Spleen (tissue), 11 donors: ENCODE results near the gene WNT2B. TPM values are rescaled to one million over a fixed set of nuclear protein-coding genes. Genes with fewer than 3 reads are reported as not detected.
A peak's percentile ranks its signal among the peaks of the same experiment; 100 is the strongest.

Experiments
- DNase-seq: peaks from one replicate; pipeline ENCODE4 v3.0.0-alpha.2; 2020
- H3K27ac ChIP-seq, 8 donors: fragments of 200-600 bp; sonication (generic) in 7 of 8; 1 replicate in 4 of 8; 2 replicates in 4 of 8; pipeline versions ENCODE4 v1.5.0 to v1.8.0; 2016 to 2021; ENCODE audit warnings: inconsistent platforms in 4 of 8, mild to moderate bottlenecking in 4 of 8, moderate library complexity in 1 of 8
- H3K27me3 ChIP-seq, 7 donors: fragments of 200-600 bp; sonication (generic) in 6 of 7; replicated peaks in 1 of 7; 1 replicate in 4 of 7; 2 replicates in 3 of 7; pipeline versions ENCODE4 v1.5.0 to v1.8.0; 2016 to 2021; ENCODE audit warnings: inconsistent platforms in 3 of 7, mild to moderate bottlenecking in 1 of 7
- H3K36me3 ChIP-seq, 6 donors: fragments of 200-600 bp; sonication (generic) in 5 of 6; 1 replicate in 4 of 6; 2 replicates in 2 of 6; pipeline versions ENCODE4 v1.5.0 to v1.8.0; 2016 to 2021; ENCODE audit warnings: inconsistent platforms in 2 of 6
- H3K4me1 ChIP-seq, 6 donors: fragments of 200-600 bp; sonication (generic) in 5 of 6; 1 replicate in 3 of 6; 2 replicates in 3 of 6; pipeline versions ENCODE4 v1.5.0 to v1.8.0; 2016 to 2021; ENCODE audit warnings: inconsistent platforms in 3 of 6
- H3K4me3 ChIP-seq, 8 donors: fragments of 200-600 bp; sonication (generic) in 7 of 8; 1 replicate in 4 of 8; 2 replicates in 4 of 8; pipeline versions ENCODE4 v1.5.0 to v1.8.0; 2016 to 2021; ENCODE audit warnings: inconsistent platforms in 4 of 8, mild to moderate bottlenecking in 4 of 8, moderate library complexity in 2 of 8
- H3K9me3 ChIP-seq, 8 donors: fragments of 200-600 bp; sonication (generic) in 7 of 8; 1 replicate in 4 of 8; 2 replicates in 4 of 8; pipeline versions ENCODE4 v1.5.0 to v1.8.0; 2016 to 2021; ENCODE audit warnings: inconsistent platforms in 4 of 8
- POLR2A ChIP-seq, 3 donors: fragments of 450-650 bp; IDR thresholded peaks; one replicate each; pipeline ENCODE4 v1.5.1; 2017; ENCODE audit warnings: antibody characterized with exemption in 3 of 3, mild to moderate bottlenecking in 1 of 3
- POLR2AphosphoS5 ChIP-seq, 3 donors: sonication (generic); formaldehyde crosslinking; IDR thresholded peaks; one replicate each; pipeline ENCODE4 v1.5.1; 2017; ENCODE audit warnings: antibody characterized with exemption in 3 of 3
- WGBS, 5 donors: extraction: QIAGEN DNeasy Blood & Tissue Kit in 3 of 5; methylation state at CpG; one replicate each; pipeline versions ENCODE4 v1.1.5 to v1.1.7; 2013 to 2018; 5-methylcytosine and 5-hydroxymethylcytosine counted together
- intact Hi-C: fragments of 100-400 bp; cut with DNase I; formaldehyde crosslinking; loops from one replicate; pipeline ENCODE4 v1.15.0; 2023; ENCODE audit warnings: low total_unique reads
- polyA plus RNA-seq, 3 donors: library from polyadenylated mRNA; stranded (reverse); fragments of 200-250 nt; gene quantifications; one replicate each; pipeline ENCODE4 v1.2.1, GENCODE V29; 2013
- total RNA-seq, 7 donors: library from RNA; depleted of rRNA in 3 of 7; stranded (reverse); fragments of >200 nt in 3 of 7; fragmentation: NEBNext Ultra II Directional in 4 of 7; extraction: Animal tissue kit (Norgen Biotek cat#: 25700) in 4 of 7; gene quantifications; one replicate each; pipeline versions ENCODE4 v1.1.0 to v1.2.1, GENCODE V29; 2016 to 2021
- TF ChIP-seq, protein P1 (sequence below), 11 experiments: fragments of 200-600 bp in 7 of 11; fragments of 450-650 bp in 4 of 11; sonication (generic) in 4 of 11; IDR thresholded peaks in 8 of 11; conservative IDR thresholded peaks in 3 of 11; 1 replicate in 7 of 11; 2 replicates in 4 of 11; pipeline versions ENCODE4 v1.4.0 to v1.8.0; 2016 to 2021; ENCODE audit warnings: antibody characterized with exemption in 11 of 11, inconsistent platforms in 4 of 11, mild to moderate bottlenecking in 1 of 11
- donor health status: healthy with polysubstance abuse.
- donor health status: DM: no; HTN: no; CAD: no; lungs with moderate emphysema.
- donor health status: DM: no; HTN: no; CAD: no.
- donor health status: Bipolar disorder and iron deficiency.
- donor health status: healthy.
- donor health status: DM: no; HTN: no; CAD: no.
- donor health status: DM: yes; HTN: yes; CAD: no.

WNT2B gene
- total and polyA plus RNA-seq, 10 donors: 0.36 to 5.8 (median 1.1) TPM

- Histone ChIP-seq H3K4me3 (no peak overlapping the region), H3K27me3 (no peaks in the 10 kb centered on the region), H3K9me3 (no peaks in the 10 kb centered on the region), H3K36me3 (peaks cover 0 to 72% (median 17%) of the 10 kb centered on the region in 6 donors), H3K4me1 (no peaks in the 10 kb centered on the region), H3K27ac (no peak overlapping the region)
- TF ChIP-seq POLR2AphosphoS5 (IDR thresholded peaks at IDR 0.05) (no peak), POLR2A (IDR thresholded peaks at IDR 0.05) (no peak)
- TF ChIP-seq, protein P1, sequence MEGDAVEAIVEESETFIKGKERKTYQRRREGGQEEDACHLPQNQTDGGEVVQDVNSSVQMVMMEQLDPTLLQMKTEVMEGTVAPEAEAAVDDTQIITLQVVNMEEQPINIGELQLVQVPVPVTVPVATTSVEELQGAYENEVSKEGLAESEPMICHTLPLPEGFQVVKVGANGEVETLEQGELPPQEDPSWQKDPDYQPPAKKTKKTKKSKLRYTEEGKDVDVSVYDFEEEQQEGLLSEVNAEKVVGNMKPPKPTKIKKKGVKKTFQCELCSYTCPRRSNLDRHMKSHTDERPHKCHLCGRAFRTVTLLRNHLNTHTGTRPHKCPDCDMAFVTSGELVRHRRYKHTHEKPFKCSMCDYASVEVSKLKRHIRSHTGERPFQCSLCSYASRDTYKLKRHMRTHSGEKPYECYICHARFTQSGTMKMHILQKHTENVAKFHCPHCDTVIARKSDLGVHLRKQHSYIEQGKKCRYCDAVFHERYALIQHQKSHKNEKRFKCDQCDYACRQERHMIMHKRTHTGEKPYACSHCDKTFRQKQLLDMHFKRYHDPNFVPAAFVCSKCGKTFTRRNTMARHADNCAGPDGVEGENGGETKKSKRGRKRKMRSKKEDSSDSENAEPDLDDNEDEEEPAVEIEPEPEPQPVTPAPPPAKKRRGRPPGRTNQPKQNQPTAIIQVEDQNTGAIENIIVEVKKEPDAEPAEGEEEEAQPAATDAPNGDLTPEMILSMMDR (IDR thresholded peaks at IDR 0.05 in 8 of 11, conservative IDR thresholded peaks at IDR 0.05 in 3 of 11): no peak
- 89 to 95% (median 91%) methylated on average over 9 of the region's 9 CpGs for WGBS, 5 donors
- no peak for DNase-seq
- intact Hi-C loops: no loop called here
These were observed 33.6 kb downstream of the WNT2B start for GRCh38 chr1:112542206-112542973.

DNA sequence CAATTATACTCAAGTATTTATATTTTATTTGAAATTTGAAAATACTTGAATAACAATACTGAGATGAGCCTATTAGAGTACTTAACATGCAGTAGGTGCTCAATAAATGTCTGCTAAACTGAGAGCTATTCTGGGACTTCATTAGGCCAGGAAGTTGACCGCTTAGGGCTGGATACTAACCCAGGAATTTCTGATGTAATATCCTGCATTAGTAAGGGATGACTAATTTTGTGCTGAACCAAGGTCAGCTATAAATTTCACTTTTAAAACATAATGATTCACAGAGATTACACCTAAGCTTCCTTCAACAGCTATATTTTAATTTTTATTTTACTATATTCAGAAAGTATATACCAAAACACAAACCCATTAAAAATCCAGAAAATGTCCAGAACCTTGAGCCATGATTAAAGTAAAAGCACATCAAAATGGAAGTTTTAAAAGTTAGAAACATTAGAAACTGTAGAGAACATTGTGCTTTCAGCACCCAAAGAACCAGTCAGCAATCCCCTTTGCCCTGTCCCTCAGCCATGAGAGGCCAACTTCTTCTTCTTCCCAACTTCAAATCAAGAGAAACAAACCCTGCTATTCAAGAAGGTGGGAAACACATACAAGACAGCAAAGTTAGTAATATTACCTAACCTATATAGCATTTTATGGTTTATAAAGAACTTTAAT lies 35.4 kb downstream of the WNT2B start:
- Histone ChIP-seq H3K4me1 (no peaks in the 10 kb centered on the region), H3K36me3 (peaks cover 0 to 66% (median 21%) of the 10 kb centered on the region in 6 donors), H3K9me3 (no peaks in the 10 kb centered on the region), H3K4me3 (no peak overlapping the region), H3K27me3 (no peaks in the 10 kb centered on the region), H3K27ac (peak overlapping the region; percentile 30 to 73 (median 55))
- TF ChIP-seq, protein P1 (IDR thresholded peaks at IDR 0.05 in 8 of 11, conservative IDR thresholded peaks at IDR 0.05 in 3 of 11): no peak
- no peak for TF ChIP-seq POLR2A (IDR thresholded peaks at IDR 0.05)
- TF ChIP-seq POLR2AphosphoS5 (IDR thresholded peaks at IDR 0.05): no peak
- intact Hi-C loops: no loop called here
- 44 to 67% (median 48%) methylated on average over 1 of the region's 1 CpG for WGBS, 5 donors
- DNase-seq: no peak

DNA sequence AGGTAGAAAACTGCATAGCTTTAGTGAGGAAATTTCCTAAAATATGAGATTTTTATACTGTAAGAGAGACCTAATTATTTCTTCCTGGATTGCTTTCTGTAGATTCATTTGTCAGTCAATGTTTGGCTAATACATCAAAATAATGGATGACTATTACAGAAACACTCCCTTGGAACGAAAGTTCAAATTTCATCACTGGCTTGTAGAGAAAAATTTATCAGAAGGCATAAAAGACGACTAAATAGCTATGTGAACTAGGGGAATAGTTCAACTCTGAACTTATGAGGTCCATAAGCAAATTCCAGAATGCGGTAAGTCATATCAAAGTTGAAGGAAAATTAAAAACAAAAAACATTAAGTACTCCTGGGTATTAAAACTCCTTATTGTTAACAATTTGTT lies 36.0 kb downstream of the WNT2B start:
- intact Hi-C loops: no loop called here
- no peaks in the 10 kb centered on the region for H3K4me1 ChIP-seq
- H3K36me3 ChIP-seq: peaks cover 0 to 66% (median 21%) of the 10 kb centered on the region in 6 donors
- TF ChIP-seq, protein P1 (IDR thresholded peaks at IDR 0.05 in 8 of 11, conservative IDR thresholded peaks at IDR 0.05 in 3 of 11): no peak
- TF ChIP-seq POLR2A (IDR thresholded peaks at IDR 0.05) (no peak), POLR2AphosphoS5 (IDR thresholded peaks at IDR 0.05) (no peak)
- WGBS, 5 donors: 78 to 87% (median 83%) methylated on average over 3 of the region's 3 CpGs
- peak overlapping the region in 7 of 8 donors; percentile 30 to 72 (median 54) for H3K27ac ChIP-seq
- no peak overlapping the region for H3K4me3 ChIP-seq
- H3K9me3 ChIP-seq: no peaks in the 10 kb centered on the region
- no peaks in the 10 kb centered on the region for H3K27me3 ChIP-seq
- DNase-seq: no peak

GRCh38 chr1:112546076-112546475 lies 37.3 kb downstream of the WNT2B start:
- H3K4me3 ChIP-seq: no peak overlapping the region

More at GRCh38 chr1:112546076-112546475, 37.3 kb downstream of the WNT2B start:
- Histone ChIP-seq H3K27ac (no peak overlapping the region), H3K9me3 (no peaks in the 10 kb centered on the region), H3K4me1 (no peaks in the 10 kb centered on the region), H3K27me3 (no peaks in the 10 kb centered on the region), H3K36me3 (peaks cover 0 to 59% (median 12%) of the 10 kb centered on the region in 6 donors)
- WGBS, 5 donors: 94 to 100% (median 95%) methylated on average over 2 of the region's 2 CpGs
- no peak for TF ChIP-seq POLR2AphosphoS5 (IDR thresholded peaks at IDR 0.05)
- TF ChIP-seq, protein P1 (IDR thresholded peaks at IDR 0.05 in 8 of 11, conservative IDR thresholded peaks at IDR 0.05 in 3 of 11): no peak
- TF ChIP-seq POLR2A (IDR thresholded peaks at IDR 0.05): no peak
- intact Hi-C loops: no loop called here
- DNase-seq: no peak
